Spinal cord (tissue), 10 donors: ENCODE data around the gene PADI1. TPM values are rescaled to one million over a fixed set of nuclear protein-coding genes. Genes with fewer than 3 reads are reported as not detected.

Experiments used
- DNase-seq, 6 donors: peaks; one replicate each; pipeline versions ENCODE4 v3.0.0 to v3.0.0-alpha.2; 2013 to 2015; ENCODE audit warnings: low spot score in 6 of 6, low read depth in 4 of 6
- H3K27ac ChIP-seq: one replicate; pipeline ENCODE4 v1.5.1; 2013; ENCODE audit warnings: low read depth, low read length, control low read depth
- H3K27me3 ChIP-seq: one replicate; pipeline ENCODE4 v1.6.1; 2013; ENCODE audit warnings: low read length; ENCODE audit not compliant: control insufficient read depth, insufficient read depth
- H3K36me3 ChIP-seq: one replicate; pipeline ENCODE4 v1.6.1; 2013; ENCODE audit warnings: low read length; ENCODE audit not compliant: control insufficient read depth, insufficient read depth
- H3K4me1 ChIP-seq: one replicate; pipeline ENCODE4 v1.6.1; 2013; ENCODE audit warnings: low read length; ENCODE audit not compliant: control insufficient read depth, insufficient read depth
- H3K4me3 ChIP-seq: one replicate; pipeline ENCODE4 v1.5.1; 2013; ENCODE audit warnings: low read depth, low read length, control low read depth
- H3K9me3 ChIP-seq: one replicate; pipeline ENCODE4 v1.6.1; 2013; ENCODE audit warnings: low read length; ENCODE audit not compliant: control insufficient read depth, insufficient read depth
- WGBS: methylation state at CpG from one replicate; pipeline ENCODE4 v1.1.5; 2013; ENCODE audit warnings: missing lambda C conversion rate; ENCODE audit not compliant: insufficient coverage; 5-methylcytosine and 5-hydroxymethylcytosine counted together
- polyA plus RNA-seq, 2 donors: library from polyadenylated mRNA; unstranded; fragments of 120-200 nt; gene quantifications; one replicate each; pipeline ENCODE4 v1.2.1, GENCODE V29; 2013; ENCODE audit not compliant: insufficient read length in 2 of 2
- small RNA-seq: library from RNA; depleted of rRNA; stranded (forward); fragments of <200 nt; gene quantifications from one replicate; pipeline ENCODE3, GENCODE V24; 2014; ENCODE audit warnings: low replicate concordance
- total RNA-seq, 2 donors: library from RNA; depleted of rRNA in 1 of 2; stranded (reverse); fragments of 120-200 nt in 1 of 2; fragments of >200 nt in 1 of 2; gene quantifications; one replicate each; pipeline versions ENCODE4 v1.2.3 to v1.2.4, GENCODE V29; 2013 to 2014
- donor health status: healthy.

The PADI1 gene
- total and polyA plus RNA-seq, 4 donors = 0.39 to 1.1 (median 0.96) TPM

DNA sequence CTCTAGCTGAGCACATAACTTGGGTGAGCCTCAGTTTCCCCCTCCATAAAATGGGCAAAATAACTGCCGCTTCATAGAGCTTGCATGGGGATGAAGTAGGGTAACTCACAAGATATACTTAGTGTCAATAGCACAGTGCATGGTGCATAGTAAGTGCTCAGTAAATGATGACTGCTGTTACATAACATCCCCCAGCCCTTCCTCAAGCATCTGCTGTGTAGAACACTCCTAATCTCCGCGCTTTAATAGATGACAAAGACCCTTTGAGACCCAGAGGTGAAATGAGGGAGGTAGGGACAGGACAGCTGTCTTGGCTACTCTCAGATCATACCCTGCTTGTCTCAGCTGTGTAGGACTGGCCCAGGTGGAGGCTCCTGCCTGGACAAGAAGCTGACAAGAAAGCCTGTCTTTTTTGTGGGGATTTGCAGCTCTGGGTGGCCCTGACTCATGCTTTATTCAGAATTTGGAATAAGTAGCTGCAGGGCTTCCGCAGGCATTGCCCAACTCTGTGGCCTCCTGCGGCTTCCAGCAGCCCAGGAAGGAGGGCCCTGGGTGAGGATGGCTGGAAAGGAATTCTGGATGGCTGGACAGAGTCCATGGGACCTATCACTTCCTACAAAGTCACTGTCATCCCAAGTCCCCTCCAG, 82.3 kb downstream of the PADI1 start:
- Histone ChIP-seq H3K36me3 (no peaks in the 10 kb centered on the region), H3K27me3 (no peaks in the 10 kb centered on the region), H3K27ac (no peak overlapping the region), H3K9me3 (no peaks in the 10 kb centered on the region), H3K4me3 (no peak overlapping the region), H3K4me1 (no peaks in the 10 kb centered on the region)
- no peak for DNase-seq
- 100% methylated on average over 2 of the region's 5 CpGs for WGBS

DNA sequence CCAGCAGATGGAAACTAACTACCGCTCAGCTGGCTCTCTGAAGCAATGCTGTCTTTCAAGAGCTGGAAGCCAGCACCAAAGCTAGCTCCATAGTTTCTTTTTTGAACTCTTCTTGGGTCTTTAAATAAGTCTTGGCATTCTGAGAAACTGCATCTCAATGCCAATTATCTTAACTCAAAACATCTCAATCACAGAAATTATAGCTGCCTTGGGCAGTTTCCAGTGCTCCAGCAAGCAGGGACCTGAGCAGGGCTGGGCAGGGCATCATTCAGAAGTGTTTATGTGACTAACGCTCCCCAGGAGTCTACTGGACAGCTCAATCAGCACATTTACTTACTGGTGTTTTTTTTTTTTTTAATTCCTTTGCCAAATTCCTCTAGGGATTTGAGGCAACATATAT, 84.8 kb downstream of the PADI1 start:
- DNase-seq = peak in 1 of 6 donors; percentile 36
- Histone ChIP-seq H3K27ac (no peak overlapping the region), H3K36me3 (no peaks in the 10 kb centered on the region), H3K27me3 (no peaks in the 10 kb centered on the region), H3K9me3 (no peaks in the 10 kb centered on the region), H3K4me1 (no peaks in the 10 kb centered on the region), H3K4me3 (no peak overlapping the region)
- 80% methylated on average over 1 of the region's 2 CpGs for WGBS

DNA sequence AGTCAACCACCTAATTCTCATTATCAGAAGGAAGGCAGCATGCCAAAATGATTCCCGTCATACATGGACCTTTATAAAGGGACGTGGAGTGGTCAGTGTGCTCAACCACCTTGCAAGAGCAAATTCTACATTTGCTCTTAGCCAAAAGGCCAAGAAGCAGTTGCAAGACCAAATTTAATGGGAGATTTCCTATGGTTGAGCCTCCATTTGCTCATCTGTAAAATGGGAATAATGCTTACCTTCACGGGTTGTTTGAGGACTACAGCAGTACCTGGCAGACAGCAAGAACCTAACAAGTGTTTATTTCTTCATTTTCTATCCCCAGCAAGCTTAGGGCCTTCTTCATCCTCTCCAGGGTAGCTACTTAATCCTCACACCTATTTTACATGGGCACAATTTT, 85.6 kb downstream of the PADI1 start:
- WGBS = 100% methylated on average over 2 of the region's 3 CpGs
- Histone ChIP-seq H3K4me3 (no peak overlapping the region), H3K4me1 (no peaks in the 10 kb centered on the region), H3K9me3 (no peaks in the 10 kb centered on the region), H3K27ac (no peak overlapping the region), H3K27me3 (no peaks in the 10 kb centered on the region), H3K36me3 (no peaks in the 10 kb centered on the region)
- no peak for DNase-seq

DNA sequence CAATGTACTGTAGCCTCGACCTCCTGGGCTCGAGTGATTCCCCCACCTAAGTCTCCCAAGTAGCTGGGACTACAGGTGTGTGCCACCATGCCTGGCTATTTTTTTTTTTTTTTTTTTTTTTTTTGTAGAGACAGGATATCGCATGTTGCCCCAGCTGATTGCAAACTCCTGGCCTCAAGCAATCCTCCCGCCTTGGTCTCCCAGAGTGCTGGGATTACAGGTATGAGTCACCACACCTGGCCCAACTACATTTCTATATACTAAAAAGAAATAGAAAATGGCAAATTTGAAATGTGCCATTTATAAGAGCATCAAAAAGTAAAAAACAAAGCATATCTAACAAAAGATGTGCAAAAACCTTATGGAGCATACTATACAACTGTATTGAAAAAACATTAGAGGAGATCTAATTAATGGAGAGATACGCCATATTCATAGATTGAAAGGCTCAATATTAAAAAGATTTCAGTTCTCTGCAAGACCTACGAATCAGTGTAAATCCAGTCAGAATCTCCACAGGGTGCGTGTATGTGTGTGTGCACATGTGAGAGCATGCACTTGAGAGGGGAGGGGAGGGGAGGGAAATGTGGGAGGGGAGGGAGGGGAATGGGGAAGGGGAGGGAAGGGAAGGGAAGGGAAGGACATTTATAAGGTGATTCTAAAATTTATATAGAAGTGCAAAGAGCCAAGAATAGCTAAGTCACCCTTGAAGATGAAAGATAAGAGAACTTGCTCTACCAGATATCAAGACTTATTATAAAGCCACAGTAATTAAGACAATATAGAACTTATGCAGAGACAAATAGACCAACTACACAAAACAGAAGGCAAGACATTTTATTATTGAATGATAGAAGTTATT, 87.6 kb downstream of the PADI1 start:
- Histone ChIP-seq H3K36me3 (no peaks in the 10 kb centered on the region), H3K4me1 (no peaks in the 10 kb centered on the region), H3K9me3 (no peaks in the 10 kb centered on the region), H3K4me3 (no peak overlapping the region), H3K27me3 (no peaks in the 10 kb centered on the region), H3K27ac (no peak overlapping the region)
- WGBS = no CpG with 5 or more reads among the region's 7 CpGs
- no peak for DNase-seq

DNA sequence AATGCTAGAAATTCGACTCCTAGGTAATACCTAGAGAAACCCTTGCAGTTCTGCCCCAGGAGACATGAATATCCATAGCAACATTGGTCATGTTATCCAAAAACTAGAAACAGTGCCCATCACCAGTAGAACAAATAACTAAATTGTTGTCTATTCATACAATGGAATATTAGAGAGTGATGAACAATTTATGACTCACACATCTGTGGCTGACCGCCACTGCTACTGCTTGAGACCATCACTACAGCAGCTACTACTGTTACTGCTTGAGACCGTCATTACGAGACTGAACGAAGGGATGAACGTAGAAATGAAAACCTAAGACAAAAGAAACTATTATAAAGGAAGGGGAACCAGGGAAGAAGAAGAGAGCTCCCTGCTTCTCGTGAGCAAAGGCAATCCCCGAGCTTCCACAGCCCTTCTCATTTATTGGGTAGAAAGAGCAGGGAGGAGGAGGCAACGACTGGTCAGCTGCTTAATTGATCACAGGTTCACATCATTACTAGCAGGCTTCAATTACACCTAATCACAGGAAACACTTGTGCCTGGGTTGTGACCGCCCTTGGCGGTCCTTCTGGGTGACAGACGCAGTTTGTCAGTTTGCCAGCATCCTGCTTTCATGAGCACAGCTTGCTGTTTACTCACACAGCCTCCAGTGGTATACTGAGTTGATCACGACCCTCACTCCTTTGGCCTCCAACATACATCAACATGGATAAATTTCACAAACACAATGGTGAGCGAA, 88.9 kb downstream of the PADI1 start:
- DNase-seq = no peak
- no peaks in the 10 kb centered on the region for H3K9me3 ChIP-seq
- H3K36me3 ChIP-seq = no peaks in the 10 kb centered on the region
- no peak overlapping the region for H3K27ac ChIP-seq
- H3K4me1 ChIP-seq = no peaks in the 10 kb centered on the region
- 71% methylated on average over 4 of the region's 14 CpGs for WGBS
- H3K27me3 ChIP-seq = no peaks in the 10 kb centered on the region
- no peak overlapping the region for H3K4me3 ChIP-seq

DNA sequence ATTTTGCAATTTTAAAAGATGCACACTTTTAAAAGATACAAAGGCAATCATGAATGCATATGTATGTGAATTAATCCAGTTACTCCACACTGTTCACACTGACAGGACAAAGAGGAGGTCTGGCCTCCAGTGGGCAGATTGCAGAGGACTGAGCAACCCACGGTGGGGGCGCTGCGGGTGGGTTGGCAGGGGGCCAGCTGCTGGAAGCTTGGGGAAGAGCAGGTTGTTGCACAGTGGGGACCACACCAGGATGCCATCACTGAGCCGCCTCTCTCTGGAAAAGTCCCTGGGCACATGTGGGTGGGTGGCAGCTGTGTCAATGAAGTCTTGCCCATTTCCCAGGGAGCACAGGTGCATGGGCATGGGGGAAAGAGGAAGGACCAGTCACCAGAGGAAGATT, 90.4 kb downstream of the PADI1 start:
- Histone ChIP-seq H3K4me1 (no peaks in the 10 kb centered on the region), H3K27me3 (no peaks in the 10 kb centered on the region), H3K9me3 (no peaks in the 10 kb centered on the region), H3K4me3 (no peak overlapping the region), H3K27ac (no peak overlapping the region), H3K36me3 (no peaks in the 10 kb centered on the region)
- 52% methylated on average over 4 of the region's 4 CpGs for WGBS
- DNase-seq = no peak

Small RNA genes within 50 kb of the gene (small RNA-seq; reads per million reads assigned to genes)
- not detected for gene MIR3972

Other genes with a start within 250 kb of the PADI1 start
- 100 to 1,000 TPM in 1 of 2 donors, 10 to 100 TPM in 1; 18.1 to 168 TPM for gene MFAP2, start 224.5 kb upstream of the PADI1 start, total RNA-seq
- 100 to 1,000 TPM in 1 of 2 donors, 10 to 100 TPM in 1; 55.4 to 107 TPM for gene MFAP2, start 224.5 kb upstream of the PADI1 start, polyA plus RNA-seq
- gene ATP13A2, start 193.2 kb upstream of the PADI1 start, total RNA-seq = 100 to 1,000 TPM in 1 of 2 donors, 10 to 100 TPM in 1; 62.1 to 121 TPM
- gene ATP13A2, start 193.2 kb upstream of the PADI1 start, polyA plus RNA-seq = 100 to 1,000 TPM; 252 to 308 TPM
- gene SDHB, start 151.1 kb upstream of the PADI1 start, total RNA-seq = 100 to 1,000 TPM; 115 to 127 TPM
- 100 to 1,000 TPM; 119 to 129 TPM for gene SDHB, start 151.1 kb upstream of the PADI1 start, polyA plus RNA-seq
- 10 to 100 TPM in 1 of 2 donors, 1 to 10 TPM in 1; 8.7 to 24.9 TPM for gene PADI2, start 85.7 kb upstream of the PADI1 start, total RNA-seq
- 10 to 100 TPM; 29.1 to 32.6 TPM for gene PADI2, start 85.7 kb upstream of the PADI1 start, polyA plus RNA-seq
- not detected for gene PADI3, start 44.0 kb downstream of the PADI1 start, total RNA-seq
- gene PADI3, start 44.0 kb downstream of the PADI1 start, polyA plus RNA-seq = not detected
- 10 to 100 TPM in 1 of 2 donors, under 1 TPM in 1; 0.11 to 11.2 TPM for gene PADI4, start 103.1 kb downstream of the PADI1 start, total RNA-seq
- under 1 TPM in 1 of 2 donors, not detected in 1; 0.89 TPM for gene PADI4, start 103.1 kb downstream of the PADI1 start, polyA plus RNA-seq
- not detected for gene PADI6, start 167.1 kb downstream of the PADI1 start, total RNA-seq
- not detected for gene PADI6, start 167.1 kb downstream of the PADI1 start, polyA plus RNA-seq
- 10 to 100 TPM; 25.8 to 37.5 TPM for gene RCC2, start 234.5 kb downstream of the PADI1 start, total RNA-seq
- gene RCC2, start 234.5 kb downstream of the PADI1 start, polyA plus RNA-seq = 10 to 100 TPM; 56.1 to 58.1 TPM